ENCODE data around the gene ZNF213.

GRCh38 chr16:3127745-3128144 is 7.1 kb upstream of the ZNF213 start:
- TF ChIP-seq CTCF (conservative IDR thresholded peaks at IDR 0.05; ENCODE audit: low read depth in 2 of 2), result no peak
- TF ChIP-seq JUNB (IDR thresholded peaks at IDR 0.05; ENCODE audit: unreplicated experiment), result no peak
- TF ChIP-seq REST (IDR thresholded peaks at IDR 0.05; ENCODE audit: unreplicated experiment), result no peak
- no peak for TF ChIP-seq CREB1 (CRISPR knock-in tag; IDR thresholded peaks at IDR 0.05; ENCODE audit: low read depth)
- no peak for TF ChIP-seq EZH2 (IDR thresholded peaks at IDR 0.05; ENCODE audit: low read depth, unreplicated experiment)
- no peak for TF ChIP-seq ZNF462 (CRISPR knock-in tag; IDR thresholded peaks at IDR 0.05)
- TF ChIP-seq STAT1 (IDR thresholded peaks at IDR 0.05; ENCODE audit: unreplicated experiment), result no peak
